SH-SY5Y (cell line): Measurements from ENCODE around the gene ATP6V1B1.

ENCODE experiments used
- GATA2 ChIP-seq: IDR thresholded peaks from 2 replicates; pipeline ENCODE4 v1.6.1; 2011; ENCODE audit warnings: mild to moderate bottlenecking, low read depth, low read length
- GATA3 ChIP-seq: IDR thresholded peaks from 2 replicates; pipeline ENCODE4 v1.6.1; 2011; ENCODE audit warnings: low read depth, mild to moderate bottlenecking, low read length, moderate library complexity

GRCh38 chr2:70928366-70928765, 7.3 kb upstream of the ATP6V1B1 start:
- TF ChIP-seq GATA2 (no peak), GATA3 (no peak)
